ENCODE measurements around the gene POP7.

DNA sequence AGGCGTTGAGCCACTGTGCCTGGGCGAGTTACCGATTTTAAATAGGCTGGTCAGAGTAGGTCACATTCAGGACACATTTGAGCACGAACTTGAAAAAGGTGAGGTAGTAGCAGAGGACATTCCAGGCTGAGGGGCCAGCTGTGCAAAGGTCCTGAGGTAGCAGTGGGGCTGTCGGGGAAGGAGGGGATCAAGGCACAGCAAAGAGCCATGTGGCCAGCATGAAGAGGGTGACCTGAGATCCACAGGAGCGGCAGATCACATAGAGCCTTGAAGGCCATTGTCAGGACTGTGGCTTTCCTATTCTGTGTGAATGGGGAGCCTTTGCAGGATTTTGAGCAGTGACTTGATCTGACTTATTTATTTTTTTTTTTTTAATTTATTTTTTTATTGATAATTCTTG lies 34.0 kb downstream of the POP7 start:
- TF ChIP-seq, protein P1, sequence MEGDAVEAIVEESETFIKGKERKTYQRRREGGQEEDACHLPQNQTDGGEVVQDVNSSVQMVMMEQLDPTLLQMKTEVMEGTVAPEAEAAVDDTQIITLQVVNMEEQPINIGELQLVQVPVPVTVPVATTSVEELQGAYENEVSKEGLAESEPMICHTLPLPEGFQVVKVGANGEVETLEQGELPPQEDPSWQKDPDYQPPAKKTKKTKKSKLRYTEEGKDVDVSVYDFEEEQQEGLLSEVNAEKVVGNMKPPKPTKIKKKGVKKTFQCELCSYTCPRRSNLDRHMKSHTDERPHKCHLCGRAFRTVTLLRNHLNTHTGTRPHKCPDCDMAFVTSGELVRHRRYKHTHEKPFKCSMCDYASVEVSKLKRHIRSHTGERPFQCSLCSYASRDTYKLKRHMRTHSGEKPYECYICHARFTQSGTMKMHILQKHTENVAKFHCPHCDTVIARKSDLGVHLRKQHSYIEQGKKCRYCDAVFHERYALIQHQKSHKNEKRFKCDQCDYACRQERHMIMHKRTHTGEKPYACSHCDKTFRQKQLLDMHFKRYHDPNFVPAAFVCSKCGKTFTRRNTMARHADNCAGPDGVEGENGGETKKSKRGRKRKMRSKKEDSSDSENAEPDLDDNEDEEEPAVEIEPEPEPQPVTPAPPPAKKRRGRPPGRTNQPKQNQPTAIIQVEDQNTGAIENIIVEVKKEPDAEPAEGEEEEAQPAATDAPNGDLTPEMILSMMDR (conservative IDR thresholded peaks at IDR 0.05): no peak
- TF ChIP-seq EZH2 (IDR thresholded peaks at IDR 0.05; ENCODE audit: low read depth): no peak
